ENCODE measurements around the gene SNX15.

Gene SNX15

GRCh38 chr11:65016705-65017104, 10.5 kb upstream of the SNX15 start:
- Histone ChIP-seq H3K4me1 (ENCODE audit: control insufficient read depth, low read length) (peaks cover 36% of the 10 kb centered on the region), H3K27me3 (ENCODE audit: control insufficient read depth, low read length) (no peaks in the 10 kb centered on the region), H3K4me2 (ENCODE audit: low read length) (peak overlapping the region; percentile 81; the same call in 1 of the 2 replicates), H3K36me3 (ENCODE audit: control insufficient read depth, low read length) (peaks cover 44% of the 10 kb centered on the region), H3K4me3 (ENCODE audit: low read length) (no peak overlapping the region; the same call in 1 of the 2 replicates), H3K79me2 (ENCODE audit: control insufficient read depth, low read length) (peaks cover 34% of the 10 kb centered on the region), H3K9me3 (ENCODE audit: control insufficient read depth, insufficient read depth, low read length) (no peaks in the 10 kb centered on the region), H3K9me2 (replicated peaks; ENCODE audit: control insufficient read depth, low read length) (no peaks in the 10 kb centered on the region), H3F3A (ENCODE audit: control insufficient read depth, insufficient read depth) (0 out of 2 replicates have a peak, but pooled peaks cover 2% of the 10 kb centered on the region), H4K20me1 (ENCODE audit: control insufficient read depth, insufficient read depth, low read depth, low read length) (no peaks in the 10 kb centered on the region), H3K27ac (ENCODE audit: low read depth, low read length) (no peak overlapping the region)
- no peak for TF ChIP-seq EZH2phosphoT487 (IDR thresholded peaks at IDR 0.05; ENCODE audit: borderline replicate concordance, low read length)
- peak; percentile 23 for TF ChIP-seq CTCF (IDR thresholded peaks at IDR 0.05; ENCODE audit: low read depth, low read length, poor library complexity, severe bottlenecking)

GRCh38 chr11:65017937-65018336, 9.3 kb upstream of the SNX15 start:
- TF ChIP-seq EZH2phosphoT487 (IDR thresholded peaks at IDR 0.05; ENCODE audit: borderline replicate concordance, low read length) (no peak), CTCF (IDR thresholded peaks at IDR 0.05; ENCODE audit: low read depth, low read length, poor library complexity, severe bottlenecking) (no peak)
- Histone ChIP-seq H3K9me2 (replicated peaks; ENCODE audit: control insufficient read depth, low read length) (no peaks in the 10 kb centered on the region), H3F3A (ENCODE audit: control insufficient read depth, insufficient read depth) (0 out of 2 replicates have a peak, but pooled peaks cover 2% of the 10 kb centered on the region), H3K9me3 (ENCODE audit: control insufficient read depth, insufficient read depth, low read length) (no peaks in the 10 kb centered on the region), H3K36me3 (ENCODE audit: control insufficient read depth, low read length) (peaks cover 49% of the 10 kb centered on the region), H3K4me1 (ENCODE audit: control insufficient read depth, low read length) (peaks cover 33% of the 10 kb centered on the region), H3K27me3 (ENCODE audit: control insufficient read depth, low read length) (no peaks in the 10 kb centered on the region), H3K27ac (ENCODE audit: low read depth, low read length) (no peak overlapping the region), H3K4me3 (ENCODE audit: low read length) (no peak overlapping the region), H3K4me2 (ENCODE audit: low read length) (no peak overlapping the region), H4K20me1 (ENCODE audit: control insufficient read depth, insufficient read depth, low read depth, low read length) (no peaks in the 10 kb centered on the region), H3K79me2 (ENCODE audit: control insufficient read depth, low read length) (peaks cover 34% of the 10 kb centered on the region)

GRCh38 chr11:65019824-65020223, 7.4 kb upstream of the SNX15 start:
- H3F3A ChIP-seq (ENCODE audit: control insufficient read depth, insufficient read depth) = no peaks in the 10 kb centered on the region
- H3K9me2 ChIP-seq (replicated peaks; ENCODE audit: control insufficient read depth, low read length) = no peaks in the 10 kb centered on the region
- H3K9me3 ChIP-seq (ENCODE audit: control insufficient read depth, insufficient read depth, low read length) = no peaks in the 10 kb centered on the region
- peaks cover 26% of the 10 kb centered on the region for H3K4me1 ChIP-seq (ENCODE audit: control insufficient read depth, low read length)
- H3K4me3 ChIP-seq (ENCODE audit: low read length) = no peak overlapping the region
- no peak overlapping the region for H3K4me2 ChIP-seq (ENCODE audit: low read length)
- H4K20me1 ChIP-seq (ENCODE audit: control insufficient read depth, insufficient read depth, low read depth, low read length) = no peaks in the 10 kb centered on the region
- H3K27me3 ChIP-seq (ENCODE audit: control insufficient read depth, low read length) = no peaks in the 10 kb centered on the region
- TF ChIP-seq CTCF (IDR thresholded peaks at IDR 0.05; ENCODE audit: low read depth, low read length, poor library complexity, severe bottlenecking) = no peak
- no peak for TF ChIP-seq EZH2phosphoT487 (IDR thresholded peaks at IDR 0.05; ENCODE audit: borderline replicate concordance, low read length)
- H3K79me2 ChIP-seq (ENCODE audit: control insufficient read depth, low read length) = peaks cover 30% of the 10 kb centered on the region
- no peak overlapping the region for H3K27ac ChIP-seq (ENCODE audit: low read depth, low read length)
- peaks cover 49% of the 10 kb centered on the region for H3K36me3 ChIP-seq (ENCODE audit: control insufficient read depth, low read length)
